OCI-LY1 (cell line): Measurements from ENCODE around the gene FOXM1.

Experiments used
- CTCF ChIP-seq: fragments of 200-600 bp; sonication (generic), shearing (Covaris generic); IDR thresholded peaks from 2 replicates; pipeline ENCODE4 v1.5.1; 2017; ENCODE audit warnings: mild to moderate bottlenecking, antibody characterized with exemption, low read length, moderate library complexity, mixed read lengths
- EZH2 ChIP-seq: fragments of 200-600 bp; sonication (generic), shearing (Covaris generic); IDR thresholded peaks from 2 replicates; pipeline ENCODE4 v1.8.0; 2017; ENCODE audit warnings: borderline replicate concordance, mixed run types, mild to moderate bottlenecking, antibody characterized with exemption, low read length, moderate library complexity, mixed read lengths

GRCh38 chr12:2876431-2877046, 435 bp downstream of the FOXM1 start:
- TF ChIP-seq CTCF (no peak), EZH2 (no peak)
